GM21515 (cell line): Measurements from ENCODE around the gene ZNF74.
"Not testable (repeated sequence)": the region's sequence is repeated elsewhere in the genome, so short reads cannot be mapped to it uniquely, and the experiment has no call there.

Source experiments
- ATAC-seq: cut with Tn5 transposase; IDR thresholded peaks from one replicate; pipeline ENCODE4 v1.9.1; 2021; ENCODE audit not compliant: unreplicated experiment

The ZNF74 gene

DNA sequence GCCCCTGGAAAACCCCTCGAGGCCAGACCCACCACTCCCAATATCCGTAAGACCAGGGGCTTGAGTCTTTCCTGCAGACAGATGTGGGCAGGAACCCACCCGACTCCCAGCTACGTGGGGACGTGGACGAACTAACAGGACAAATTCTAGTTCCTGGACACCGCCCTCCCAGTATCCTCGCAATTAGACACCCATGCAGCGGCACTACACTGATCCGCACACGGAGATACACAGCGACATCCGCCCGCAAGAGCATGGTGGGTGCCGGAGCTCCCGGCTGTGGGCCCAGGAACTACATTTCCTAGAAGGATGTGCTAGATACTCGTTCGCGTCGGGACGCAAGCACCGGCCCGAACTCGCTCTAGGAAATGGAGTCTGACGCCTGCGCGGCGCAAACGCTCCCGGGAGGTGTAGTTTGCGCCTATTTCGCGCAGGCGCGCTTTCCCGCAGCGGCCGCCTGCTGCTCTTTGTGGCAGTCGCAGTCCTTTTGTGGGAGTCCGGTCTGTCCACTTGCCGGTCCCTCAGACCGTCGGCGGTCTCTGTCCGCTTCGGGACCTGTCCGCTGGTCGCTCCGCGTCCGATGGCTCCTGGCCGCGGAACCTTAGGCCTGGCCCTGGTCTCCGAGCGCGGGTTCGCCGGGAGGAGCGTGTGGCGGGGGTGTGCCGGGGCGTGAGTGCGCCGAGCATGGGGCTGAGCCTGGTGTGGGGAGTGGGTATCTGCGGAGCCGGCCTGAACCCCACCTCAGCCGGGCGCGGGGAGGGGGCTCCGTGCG, at the start of gene ZNF74:
Gene ZNF74, plus strand, starts transcription at position 447 of the 772 bp plus-strand sequence. CDS start 478 bp downstream, outside the sequence.
- peak; percentile 69 for ATAC-seq

DNA sequence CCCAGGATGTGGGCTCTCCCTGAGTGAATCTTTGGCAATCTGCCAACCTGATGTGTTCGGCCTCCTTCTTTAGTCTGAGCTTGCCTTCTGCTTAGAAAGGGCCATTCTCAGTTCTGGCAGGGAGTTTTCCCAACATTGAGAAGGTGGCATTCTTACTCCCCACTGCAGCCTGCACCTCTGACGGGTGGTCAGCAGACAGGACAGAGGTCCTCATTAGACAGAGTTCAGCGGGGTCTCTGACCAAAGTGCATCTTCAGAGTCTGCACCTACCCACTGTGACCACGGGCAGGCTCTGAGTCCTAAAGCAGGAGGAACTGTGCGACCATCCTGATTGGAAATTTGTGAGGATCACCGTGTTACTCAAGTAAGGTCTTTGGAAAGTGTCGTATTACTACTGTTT, 47.4 kb upstream of the ZNF74 start:
- not testable (repeated sequence) for ATAC-seq

GRCh38 chr22:20352536-20352935, 41.4 kb upstream of the ZNF74 start:
- not testable (repeated sequence) for ATAC-seq

DNA sequence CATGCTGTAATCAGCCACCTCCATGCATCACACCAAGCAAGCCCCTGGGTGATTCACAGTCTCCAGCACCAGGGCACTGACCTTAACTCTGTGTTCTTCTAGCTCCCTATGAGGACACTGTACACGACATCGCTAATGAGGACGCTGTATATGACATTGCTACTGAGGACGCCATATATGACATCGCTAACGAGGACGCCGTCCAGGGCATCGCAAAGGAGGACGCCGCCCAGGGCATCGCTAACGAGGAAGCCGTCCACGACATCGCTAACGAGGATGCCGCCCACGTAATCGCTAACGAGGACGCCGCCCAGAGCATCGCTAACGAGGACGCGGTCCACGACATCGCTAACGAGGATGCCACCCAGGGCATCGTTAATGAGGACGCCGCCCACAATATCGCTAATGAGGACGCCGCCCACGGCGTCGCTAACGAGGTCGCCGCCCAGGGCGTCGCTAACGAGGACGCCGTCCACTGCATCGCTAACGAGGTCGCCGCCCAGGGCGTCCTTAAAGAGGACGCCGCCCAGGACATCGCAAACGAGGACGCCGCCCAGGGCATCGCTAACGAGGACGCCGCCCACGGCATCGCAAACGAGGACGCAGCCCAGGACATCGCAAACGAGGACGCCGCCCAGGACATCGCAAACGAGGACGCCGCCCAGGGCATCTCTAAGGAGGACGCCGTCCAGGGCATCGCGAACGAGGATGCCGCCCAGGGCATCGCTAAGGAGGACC, 39.5 kb upstream of the ZNF74 start:
- ATAC-seq, result no peak

- not testable (repeated sequence) for ATAC-seq
Measured at GRCh38 chr22:20355939-20356636, 37.9 kb upstream of the ZNF74 start.

- ATAC-seq, result not testable (repeated sequence)
Measured at GRCh38 chr22:20356906-20357305, 37.0 kb upstream of the ZNF74 start.

- ATAC-seq, result not testable (repeated sequence)
Measured at GRCh38 chr22:20357967-20358366, 36.0 kb upstream of the ZNF74 start.

GRCh38 chr22:20358503-20359239, 35.3 kb upstream of the ZNF74 start:
- ATAC-seq, result not testable (repeated sequence)

DNA sequence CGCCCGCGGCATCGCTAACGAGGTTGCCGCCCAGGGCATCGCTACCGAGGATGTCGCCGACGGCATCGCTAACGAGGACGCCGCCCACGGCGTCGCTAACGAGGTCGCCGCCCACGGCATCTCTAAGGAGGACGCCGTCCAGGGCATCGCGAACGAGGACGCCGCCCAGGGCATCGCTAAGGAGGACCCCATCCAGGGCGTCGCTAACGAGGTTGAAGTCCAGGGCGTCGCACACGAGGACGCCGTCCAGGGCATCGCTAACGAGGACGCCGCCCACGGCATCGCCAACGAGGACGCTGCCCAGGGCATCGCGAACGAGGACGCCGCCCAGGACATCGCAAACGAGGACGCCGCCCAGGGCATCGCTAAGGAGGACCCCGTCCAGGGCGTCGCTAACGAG, 33.7 kb upstream of the ZNF74 start:
- not testable (repeated sequence) for ATAC-seq

GRCh38 chr22:20360866-20361751, 32.8 kb upstream of the ZNF74 start:
- ATAC-seq, result not testable (repeated sequence)

- not testable (repeated sequence) for ATAC-seq
Measured at GRCh38 chr22:20361752-20362229, 32.2 kb upstream of the ZNF74 start.

DNA sequence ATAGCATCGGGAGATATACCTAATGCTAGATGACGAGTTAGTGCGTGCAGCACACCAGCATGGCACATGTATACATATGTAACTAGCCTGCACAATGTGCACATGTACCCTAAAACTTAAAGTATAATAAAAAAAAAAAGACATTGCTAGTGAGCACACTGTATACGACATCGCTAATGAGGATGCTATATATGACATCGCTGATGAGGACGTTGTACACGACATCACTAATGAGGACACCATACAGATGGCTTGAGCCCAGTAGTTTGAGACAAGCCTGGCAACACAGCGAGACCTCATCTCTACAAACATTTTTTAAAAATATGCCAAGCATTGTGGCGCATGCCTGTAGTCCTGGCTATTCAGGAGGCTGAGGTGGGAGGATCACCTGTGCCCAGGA, 31.5 kb upstream of the ZNF74 start:
- ATAC-seq, result not testable (repeated sequence)

DNA sequence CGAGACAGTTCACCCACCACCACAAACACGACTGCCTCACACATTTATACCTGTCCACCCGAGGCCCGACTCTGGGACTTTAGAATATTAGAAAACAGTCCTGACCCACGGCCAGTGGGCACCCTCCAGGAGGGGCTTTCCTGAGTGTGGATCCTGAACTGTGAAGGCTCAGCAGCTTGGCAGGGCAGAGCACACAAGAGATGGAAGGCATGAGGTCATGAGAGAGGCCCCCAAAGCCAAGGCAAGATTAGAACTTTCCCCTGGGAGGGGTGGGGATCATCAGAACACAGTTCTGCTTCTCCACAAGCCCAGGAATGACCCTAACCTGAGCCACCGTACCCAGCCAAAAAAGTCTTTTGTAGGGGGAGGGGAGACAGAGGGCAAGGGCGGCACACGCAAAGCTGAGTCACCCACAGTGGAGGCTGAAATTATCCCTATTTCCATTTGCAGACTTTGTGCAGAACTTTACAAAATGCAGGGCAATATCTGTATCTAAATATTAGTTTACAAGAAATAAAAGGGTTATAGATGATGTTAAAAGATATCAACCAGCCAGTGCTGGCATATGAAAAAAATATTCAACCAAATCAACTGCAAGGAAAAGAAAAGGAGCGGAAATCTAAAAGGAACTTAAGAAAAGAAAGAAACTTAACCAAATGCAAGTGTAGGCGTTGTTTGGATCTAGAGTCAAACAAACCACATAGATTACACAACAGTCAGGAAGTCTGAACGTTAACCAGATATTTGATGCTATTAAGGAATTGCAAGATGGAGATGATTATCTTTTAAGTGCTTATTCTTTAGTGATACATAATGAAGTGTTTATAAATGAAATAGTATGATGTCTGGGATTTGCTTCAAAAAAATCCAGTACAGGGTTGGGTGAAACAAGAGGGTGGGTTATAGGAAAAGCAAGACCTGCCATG, 29.4 kb upstream of the ZNF74 start:
- not testable (repeated sequence) for ATAC-seq

GRCh38 chr22:20366841-20367240, 27.1 kb upstream of the ZNF74 start:
- ATAC-seq, result not testable (repeated sequence)

DNA sequence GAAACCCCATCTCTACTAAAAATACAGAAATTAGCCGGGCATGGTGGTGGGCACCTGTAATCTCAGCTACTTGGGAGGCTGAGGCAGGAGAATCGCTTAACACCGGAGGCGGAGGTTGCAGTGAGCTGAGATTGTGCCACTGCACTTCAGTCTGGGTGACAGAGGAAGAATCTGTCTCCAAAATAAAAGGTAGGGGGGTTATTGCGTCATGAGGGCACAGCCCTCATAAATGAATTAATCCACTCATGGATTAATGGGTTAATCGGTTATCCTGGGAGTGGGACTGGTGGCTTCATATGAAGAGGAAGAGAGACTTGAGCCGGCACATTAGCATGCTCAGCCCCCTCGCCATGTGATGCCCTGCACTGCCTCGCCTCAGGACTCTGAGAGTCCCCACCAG, 25.1 kb upstream of the ZNF74 start:
- ATAC-seq, result not testable (repeated sequence)

DNA sequence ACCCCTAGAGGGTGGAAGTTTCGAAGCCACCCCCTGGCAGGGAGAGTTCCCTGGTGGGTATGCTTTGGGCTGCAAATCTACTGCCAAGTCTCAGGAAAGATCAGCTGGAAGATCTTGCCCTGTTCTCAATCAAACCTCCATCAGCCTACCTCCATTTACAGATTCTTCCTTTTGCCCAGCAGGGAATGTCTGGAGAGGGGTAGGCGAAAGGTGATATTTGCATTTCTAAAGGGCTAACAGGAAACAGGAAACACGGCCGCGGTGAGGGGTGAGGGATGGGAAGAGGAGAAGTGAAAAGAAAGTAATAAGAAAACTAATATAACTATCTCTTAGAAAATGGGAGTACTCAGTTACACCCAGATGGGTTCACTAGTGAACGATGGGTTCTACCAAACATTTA, 22.3 kb upstream of the ZNF74 start:
- ATAC-seq, result not testable (repeated sequence)

- not testable (repeated sequence) for ATAC-seq
Measured at GRCh38 chr22:20372406-20372854, 21.5 kb upstream of the ZNF74 start.

DNA sequence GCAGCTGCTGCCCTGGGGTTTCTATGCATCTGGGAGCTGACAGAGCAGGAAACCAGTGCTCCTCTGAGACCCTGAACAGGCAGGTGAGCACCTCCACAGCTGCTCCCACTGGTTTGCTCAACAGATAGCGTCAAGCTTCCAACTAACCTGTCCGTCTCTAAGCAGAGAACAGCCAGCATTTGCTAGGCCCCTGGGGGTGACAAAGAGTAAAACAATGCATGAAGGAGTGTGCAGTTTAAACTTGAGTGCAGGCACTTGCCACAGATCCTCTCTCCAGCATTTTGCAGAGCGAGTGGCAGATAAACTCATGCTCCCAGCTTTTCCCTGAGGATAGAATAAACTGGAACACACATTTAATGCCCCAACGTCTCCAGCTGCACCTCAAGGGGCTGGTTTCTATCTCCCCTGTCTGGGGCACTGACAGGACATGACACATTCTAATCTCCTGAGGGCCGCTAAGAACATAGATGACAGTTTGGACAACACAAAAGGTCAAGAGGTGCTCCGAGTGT, 20.7 kb upstream of the ZNF74 start:
- ATAC-seq, result not testable (repeated sequence)
